ENCODE data around the gene CEMIP2.
"Not testable (repeated sequence)": the region's sequence is repeated elsewhere in the genome, so short reads cannot be mapped to it uniquely, and the experiment has no call there.

CEMIP2 gene

GRCh38 chr9:71709384-71709783 is 58.9 kb downstream of the CEMIP2 start:
- no peak for DNase-seq (ENCODE audit: low read depth in 2 of 2)

GRCh38 chr9:71706176-71706575 is 62.1 kb downstream of the CEMIP2 start:
- DNase-seq (ENCODE audit: low read depth in 2 of 2), result no peak

- no peak for DNase-seq (ENCODE audit: low read depth in 2 of 2)
These were observed 63.5 kb downstream of the CEMIP2 start for GRCh38 chr9:71704796-71705195.

- no peak for DNase-seq (ENCODE audit: low read depth in 2 of 2)
These were observed 65.0 kb downstream of the CEMIP2 start for GRCh38 chr9:71703172-71703872.

- DNase-seq (ENCODE audit: low read depth in 2 of 2), result no peak
These were observed 70.4 kb downstream of the CEMIP2 start for GRCh38 chr9:71697882-71698281.

GRCh38 chr9:71694332-71694731 is 74.0 kb downstream of the CEMIP2 start:
- DNase-seq (ENCODE audit: low read depth in 2 of 2), result no peak

- DNase-seq (ENCODE audit: low read depth in 2 of 2), result no peak
These were observed 74.7 kb downstream of the CEMIP2 start for GRCh38 chr9:71693607-71694006.

GRCh38 chr9:71692337-71692736 is 76.0 kb downstream of the CEMIP2 start:
- no peak for DNase-seq (ENCODE audit: low read depth in 2 of 2)

- DNase-seq (ENCODE audit: low read depth in 2 of 2), result not testable (repeated sequence)
These were observed 76.7 kb downstream of the CEMIP2 start for GRCh38 chr9:71691576-71691975.

- DNase-seq (ENCODE audit: low read depth in 2 of 2), result no peak
These were observed 77.5 kb downstream of the CEMIP2 start for GRCh38 chr9:71690689-71691435.

- no peak for DNase-seq (ENCODE audit: low read depth in 2 of 2)
These were observed 78.1 kb downstream of the CEMIP2 start for GRCh38 chr9:71690063-71690688.

GRCh38 chr9:71687676-71688075 is 80.6 kb downstream of the CEMIP2 start:
- DNase-seq (ENCODE audit: low read depth in 2 of 2), result no peak

- no peak for DNase-seq (ENCODE audit: low read depth in 2 of 2)
These were observed 82.3 kb downstream of the CEMIP2 start for GRCh38 chr9:71685988-71686387.

- no peak for DNase-seq (ENCODE audit: low read depth in 2 of 2)
These were observed 82.9 kb downstream of the CEMIP2 start for GRCh38 chr9:71685394-71685793.

GRCh38 chr9:71684566-71684965 is 83.7 kb downstream of the CEMIP2 start:
- DNase-seq (ENCODE audit: low read depth in 2 of 2), result no peak

GRCh38 chr9:71683598-71684235 is 84.6 kb downstream of the CEMIP2 start:
- DNase-seq (ENCODE audit: low read depth in 2 of 2), result no peak

- no peak for DNase-seq (ENCODE audit: low read depth in 2 of 2)
These were observed 86.5 kb downstream of the CEMIP2 start for GRCh38 chr9:71681708-71682272.

GRCh38 chr9:71681104-71681707 is 87.1 kb downstream of the CEMIP2 start:
- no peak for DNase-seq (ENCODE audit: low read depth in 2 of 2)

- DNase-seq (ENCODE audit: low read depth in 2 of 2), result no peak
These were observed 87.9 kb downstream of the CEMIP2 start for GRCh38 chr9:71680189-71680980.

GRCh38 chr9:71678999-71679398 is 89.3 kb downstream of the CEMIP2 start:
- no peak for DNase-seq (ENCODE audit: low read depth in 2 of 2)

GRCh38 chr9:71677209-71677608 is 91.1 kb downstream of the CEMIP2 start:
- no peak for DNase-seq (ENCODE audit: low read depth in 2 of 2)
